ENCODE results near the gene ZNF236.

The ZNF236 gene

DNA sequence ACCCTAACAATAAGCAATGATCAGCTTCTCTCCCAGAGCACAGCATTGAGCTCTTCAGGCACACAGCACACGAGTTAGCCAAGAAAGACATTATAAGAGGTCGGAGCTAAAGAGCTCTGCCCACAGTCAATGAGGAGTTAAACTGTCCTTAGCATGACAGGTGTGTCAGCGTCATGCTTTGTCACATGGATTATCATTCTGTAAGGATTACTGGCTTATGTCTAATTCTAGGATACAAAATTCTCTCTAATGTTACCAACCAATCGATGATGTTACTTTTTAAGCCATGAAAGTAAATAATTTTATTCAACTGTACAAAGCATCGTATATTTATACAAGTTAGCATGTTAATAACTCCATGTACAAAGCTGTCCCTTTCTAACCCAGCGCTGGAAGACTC lies 108.8 kb downstream of the ZNF236 start:
- TF ChIP-seq, protein P1, sequence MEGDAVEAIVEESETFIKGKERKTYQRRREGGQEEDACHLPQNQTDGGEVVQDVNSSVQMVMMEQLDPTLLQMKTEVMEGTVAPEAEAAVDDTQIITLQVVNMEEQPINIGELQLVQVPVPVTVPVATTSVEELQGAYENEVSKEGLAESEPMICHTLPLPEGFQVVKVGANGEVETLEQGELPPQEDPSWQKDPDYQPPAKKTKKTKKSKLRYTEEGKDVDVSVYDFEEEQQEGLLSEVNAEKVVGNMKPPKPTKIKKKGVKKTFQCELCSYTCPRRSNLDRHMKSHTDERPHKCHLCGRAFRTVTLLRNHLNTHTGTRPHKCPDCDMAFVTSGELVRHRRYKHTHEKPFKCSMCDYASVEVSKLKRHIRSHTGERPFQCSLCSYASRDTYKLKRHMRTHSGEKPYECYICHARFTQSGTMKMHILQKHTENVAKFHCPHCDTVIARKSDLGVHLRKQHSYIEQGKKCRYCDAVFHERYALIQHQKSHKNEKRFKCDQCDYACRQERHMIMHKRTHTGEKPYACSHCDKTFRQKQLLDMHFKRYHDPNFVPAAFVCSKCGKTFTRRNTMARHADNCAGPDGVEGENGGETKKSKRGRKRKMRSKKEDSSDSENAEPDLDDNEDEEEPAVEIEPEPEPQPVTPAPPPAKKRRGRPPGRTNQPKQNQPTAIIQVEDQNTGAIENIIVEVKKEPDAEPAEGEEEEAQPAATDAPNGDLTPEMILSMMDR (IDR thresholded peaks at IDR 0.05) = no peak
- Histone ChIP-seq H3K4me3 (no peak overlapping the region), H3K27ac (no peak overlapping the region)
- no peak for DNase-seq (ENCODE audit: low spot score)

DNA sequence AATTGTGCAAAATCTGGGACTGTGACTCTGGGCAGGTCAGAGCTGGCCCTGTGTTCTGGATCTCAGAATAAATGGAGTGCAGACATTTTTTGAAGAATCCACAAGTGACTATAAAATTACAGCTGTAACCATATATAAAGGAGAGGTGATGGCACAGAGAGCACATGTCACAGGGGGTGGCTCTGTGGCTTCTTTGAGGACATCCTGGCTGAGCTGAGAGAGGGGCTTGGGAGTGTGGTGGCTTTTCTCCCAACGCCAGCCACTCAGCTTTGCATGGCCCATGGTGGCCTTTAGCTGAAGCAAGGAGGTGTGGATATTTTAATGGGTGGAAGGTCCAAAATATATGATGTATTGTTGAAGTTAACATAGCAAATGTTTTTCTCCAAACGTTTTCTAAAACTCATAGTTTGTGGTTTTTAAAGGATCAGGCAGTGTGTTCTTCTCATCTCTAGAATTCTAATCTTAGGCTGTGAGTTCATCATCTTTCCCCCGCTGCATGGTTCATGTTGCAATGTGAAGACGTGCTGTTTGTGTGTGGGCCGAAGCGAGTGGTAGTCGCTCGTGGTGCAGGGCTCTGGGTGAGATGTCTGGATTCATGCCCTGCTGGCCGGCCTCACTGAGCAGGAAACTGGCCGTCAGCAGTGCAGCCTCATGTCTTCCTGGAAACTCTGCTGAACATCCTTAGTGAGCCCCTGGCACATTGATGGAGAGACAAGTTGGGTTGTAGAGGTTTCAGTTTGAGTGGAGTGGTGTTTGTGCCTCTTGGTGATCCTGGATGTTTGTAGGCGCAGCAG lies 109.9 kb downstream of the ZNF236 start:
- DNase-seq (ENCODE audit: low spot score) = no peak
- no peak overlapping the region for H3K27ac ChIP-seq
- no peak overlapping the region for H3K4me3 ChIP-seq
- TF ChIP-seq, protein P1 (IDR thresholded peaks at IDR 0.05) = no peak

DNA sequence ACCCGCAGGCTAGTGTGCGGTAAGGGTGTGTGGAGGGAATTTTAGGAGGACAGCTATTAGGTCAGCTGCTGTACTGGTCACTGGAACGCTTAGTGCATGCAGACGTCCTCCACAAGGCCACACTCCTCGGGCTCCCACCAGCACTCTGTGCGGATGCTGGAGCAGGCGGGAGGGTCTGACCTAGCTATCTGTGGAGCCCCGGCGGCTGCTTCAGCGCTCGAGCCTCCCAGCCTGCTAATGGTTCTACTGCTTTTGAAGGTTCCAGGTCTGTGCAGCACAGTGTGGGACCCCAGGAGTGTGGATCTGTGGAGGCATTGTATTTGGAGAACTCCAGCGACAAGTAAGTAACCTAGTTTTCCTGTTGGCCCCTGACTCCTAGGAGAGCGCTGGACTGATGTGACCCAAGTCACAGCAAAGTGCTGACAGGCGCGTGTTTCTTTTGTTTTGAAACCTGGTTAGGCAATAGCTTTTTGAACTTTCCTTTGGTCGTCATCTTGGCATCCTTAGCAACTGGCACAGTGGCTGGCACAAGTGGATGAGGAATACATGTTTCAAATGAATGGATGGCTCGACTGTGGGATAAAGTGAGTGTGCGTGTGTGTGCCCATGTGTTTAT lies 113.5 kb downstream of the ZNF236 start:
- TF ChIP-seq, protein P1 (IDR thresholded peaks at IDR 0.05) = no peak
- no peak for DNase-seq (ENCODE audit: low spot score)

DNA sequence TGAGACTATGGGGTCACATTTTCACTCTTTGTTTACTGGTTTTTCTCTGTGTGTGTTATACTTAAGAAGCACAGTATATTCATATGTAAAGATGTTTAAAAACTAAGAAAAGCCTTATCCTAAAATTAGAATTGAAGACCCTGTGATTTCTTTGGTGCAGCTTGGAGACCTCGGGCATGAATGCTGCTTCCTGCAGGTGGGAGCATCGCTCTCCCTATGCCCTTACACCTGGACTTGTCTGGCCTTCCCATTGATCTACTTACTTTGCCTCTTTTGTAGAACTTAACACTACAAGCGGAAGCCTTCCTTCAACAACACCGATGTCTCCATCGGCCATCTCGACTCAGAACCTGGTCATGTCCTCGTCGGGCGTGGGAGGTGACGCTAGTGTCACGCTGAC lies 114.5 kb downstream of the ZNF236 start:
- Histone ChIP-seq H3K27ac (no peak overlapping the region), H3K4me3 (no peak overlapping the region)
- TF ChIP-seq, protein P1 (IDR thresholded peaks at IDR 0.05) = no peak
- DNase-seq (ENCODE audit: low spot score) = no peak

More for the DNA sequence above, 113.5 kb downstream of the ZNF236 start:
- H3K4me3 ChIP-seq = no peak overlapping the region
- no peak overlapping the region for H3K27ac ChIP-seq

DNA sequence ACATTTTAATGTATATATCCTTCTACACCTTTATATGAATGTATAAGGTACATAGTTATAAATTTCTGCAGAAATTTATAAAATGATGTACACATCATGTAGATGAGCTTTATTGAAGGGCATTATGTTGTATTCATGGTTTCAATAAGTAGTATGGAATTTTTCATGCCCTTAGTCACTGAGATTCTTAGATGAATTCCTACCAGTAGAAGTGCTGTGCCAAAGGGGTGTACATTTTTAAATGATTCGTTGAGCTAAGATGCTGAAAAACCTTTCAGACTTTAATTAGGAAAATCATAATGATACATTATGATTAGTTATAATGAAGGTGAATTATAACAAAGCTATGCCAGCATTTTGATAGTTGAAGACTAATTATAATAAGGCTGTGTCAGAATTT lies 115.2 kb downstream of the ZNF236 start:
- H3K4me3 ChIP-seq = no peak overlapping the region
- no peak for DNase-seq (ENCODE audit: low spot score)
- H3K27ac ChIP-seq = no peak overlapping the region
- TF ChIP-seq, protein P1 (IDR thresholded peaks at IDR 0.05) = no peak

DNA sequence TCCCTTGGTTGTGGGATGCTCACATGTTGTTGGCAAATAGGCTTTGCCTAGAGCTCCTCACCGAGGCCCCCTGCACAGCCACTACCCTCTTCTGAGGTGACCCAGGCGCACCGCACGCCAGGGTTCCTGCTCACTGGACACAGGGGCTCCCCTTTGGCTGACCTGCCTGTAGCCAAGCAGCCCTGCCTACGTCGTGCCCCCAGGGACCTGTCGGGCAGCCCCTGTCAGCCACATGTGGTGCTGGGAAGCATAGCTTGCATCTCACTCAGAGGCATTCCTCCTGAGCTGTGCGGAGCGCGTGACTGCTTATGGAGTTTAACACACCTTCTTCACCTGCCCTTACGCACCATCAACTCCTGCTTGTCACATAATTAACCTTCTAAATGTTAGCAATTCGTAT lies 116.3 kb downstream of the ZNF236 start:
- TF ChIP-seq, protein P1 (IDR thresholded peaks at IDR 0.05) = no peak
- Histone ChIP-seq H3K4me3 (no peak overlapping the region), H3K27ac (no peak overlapping the region)
- no peak for DNase-seq (ENCODE audit: low spot score)

DNA sequence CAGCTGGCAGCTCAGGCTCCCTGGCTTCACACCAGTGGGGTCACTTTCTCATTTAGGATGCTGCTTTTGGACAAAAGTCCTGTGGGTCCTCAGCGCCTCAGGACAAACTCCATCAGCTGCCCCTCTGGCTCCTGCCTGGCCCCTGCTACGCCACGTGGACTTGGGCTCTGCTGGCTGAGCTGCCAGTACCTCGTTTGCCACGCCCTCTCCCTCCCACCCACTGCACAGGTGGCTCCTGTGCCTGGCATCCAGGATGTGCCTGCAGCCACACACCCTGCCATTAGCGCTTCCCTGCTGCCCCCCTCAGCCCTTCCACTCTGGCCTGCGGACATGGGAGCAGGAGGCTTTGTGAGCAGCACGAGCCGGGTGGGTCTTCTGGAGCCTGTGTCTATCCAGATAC lies 118.9 kb downstream of the ZNF236 start:
- TF ChIP-seq, protein P1 (IDR thresholded peaks at IDR 0.05) = no peak
- no peak overlapping the region for H3K4me3 ChIP-seq

More for the DNA sequence above, 118.9 kb downstream of the ZNF236 start:
- H3K27ac ChIP-seq = no peak overlapping the region
- DNase-seq (ENCODE audit: low spot score) = no peak

Measured in coronary artery (tissue), 2 donors.